GM04503 (cell line): ENCODE data around the gene ZKSCAN1.
"Not testable (repeated sequence)": the region's sequence is repeated elsewhere in the genome, so short reads cannot be mapped to it uniquely, and the experiment has no call there.

Experiments used
- DNase-seq: peaks from one replicate; pipeline ENCODE4 v3.0.0-alpha.2; 2012; ENCODE audit warnings: low read depth

ZKSCAN1 gene

DNA sequence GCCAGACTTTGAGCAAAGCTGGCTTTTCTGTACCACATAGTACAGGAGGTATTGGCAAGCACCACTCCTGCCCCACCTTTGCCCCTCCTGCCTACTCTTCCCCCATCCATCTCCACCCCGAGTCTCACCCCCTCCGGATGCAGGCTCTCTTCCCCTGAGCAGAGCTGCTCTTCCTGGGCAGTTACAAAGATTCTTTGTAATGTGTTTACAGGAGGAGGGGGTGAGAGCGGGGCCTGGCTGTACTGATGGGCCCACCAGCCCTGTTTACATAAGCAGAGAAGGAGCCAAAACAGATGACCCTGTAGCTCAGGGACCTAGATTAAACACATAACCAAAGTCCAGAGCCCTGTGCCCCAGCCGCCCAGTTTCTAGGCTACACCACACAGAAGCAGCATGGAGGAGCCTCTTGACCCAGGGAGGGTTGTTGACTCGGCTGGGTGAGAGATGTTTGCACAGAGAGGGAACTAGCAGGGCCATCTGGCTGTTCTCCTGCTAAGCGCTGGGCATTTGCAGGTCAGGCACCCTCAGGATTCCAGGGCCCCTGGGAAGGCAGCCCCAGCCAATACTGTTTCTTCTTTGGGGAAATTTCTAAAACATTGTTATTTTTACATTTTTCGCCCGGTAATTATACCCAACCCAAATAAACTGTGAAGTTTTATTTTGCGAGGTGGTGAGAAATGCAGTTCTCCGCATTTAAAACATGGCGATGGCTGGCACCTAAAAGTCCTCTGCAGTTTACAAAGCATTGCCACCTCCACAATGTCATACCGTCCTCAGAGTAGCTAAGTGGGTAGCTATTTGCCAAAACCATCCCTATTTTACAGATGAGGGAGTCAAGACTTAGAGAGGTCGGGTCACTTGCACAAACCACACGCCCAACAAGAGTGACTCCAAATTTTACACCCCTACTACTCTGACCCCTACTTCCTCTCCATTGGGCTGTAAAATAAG lies 11.4 kb upstream of the ZKSCAN1 start:
- DNase-seq, result no peak

GRCh38 chr7:100007887-100008286 lies 7.5 kb upstream of the ZKSCAN1 start:
- DNase-seq, result no peak

DNA sequence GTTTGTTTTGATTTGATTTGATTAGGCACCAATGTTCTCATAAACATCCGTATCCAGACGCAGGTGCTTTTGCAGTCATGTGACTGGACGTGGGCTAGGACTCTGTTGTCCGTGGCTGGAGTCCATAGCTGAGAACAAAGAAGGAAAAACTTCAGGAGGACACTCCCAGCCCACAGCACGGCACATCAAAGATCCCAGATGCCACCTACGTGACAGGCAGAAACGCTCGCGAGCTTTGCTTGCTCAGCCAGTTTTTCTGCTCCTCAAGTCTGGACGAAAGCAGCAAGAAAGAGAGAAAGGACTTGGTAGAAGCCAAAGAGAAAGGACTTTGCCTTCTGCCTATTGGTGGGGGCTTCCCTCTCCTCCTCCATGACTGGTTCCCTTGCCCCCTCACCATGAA lies 6.9 kb upstream of the ZKSCAN1 start:
- DNase-seq, result no peak

GRCh38 chr7:100009952-100010351 lies 5.4 kb upstream of the ZKSCAN1 start:
- DNase-seq, result not testable (repeated sequence)

GRCh38 chr7:100010901-100011300 lies 4.5 kb upstream of the ZKSCAN1 start:
- DNase-seq, result no peak

DNA sequence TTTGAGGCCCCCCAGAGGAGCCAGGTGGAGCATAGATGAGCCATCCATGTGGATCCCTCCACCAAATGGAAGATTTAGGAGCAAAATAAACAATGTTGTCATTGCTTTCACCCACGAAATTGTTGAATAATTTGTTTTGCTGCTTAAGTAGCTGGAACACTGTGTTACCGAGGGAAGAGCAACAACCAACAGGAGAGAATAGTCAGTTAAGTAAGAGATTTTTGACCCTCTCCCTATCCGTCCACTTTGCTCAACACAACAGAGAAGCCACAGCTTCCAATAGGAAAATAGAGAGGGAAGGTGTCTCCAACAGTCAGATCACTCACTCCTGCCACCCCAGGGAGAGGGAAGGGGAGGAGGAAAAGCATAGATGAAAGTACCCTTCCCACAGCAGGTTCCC lies 3.9 kb upstream of the ZKSCAN1 start:
- no peak for DNase-seq

GRCh38 chr7:100012385-100013327 lies 2.7 kb upstream of the ZKSCAN1 start:
- DNase-seq, result not testable (repeated sequence)

- no peak for DNase-seq
Measured at GRCh38 chr7:100013328-100013676, 2.1 kb upstream of the ZKSCAN1 start.

DNA sequence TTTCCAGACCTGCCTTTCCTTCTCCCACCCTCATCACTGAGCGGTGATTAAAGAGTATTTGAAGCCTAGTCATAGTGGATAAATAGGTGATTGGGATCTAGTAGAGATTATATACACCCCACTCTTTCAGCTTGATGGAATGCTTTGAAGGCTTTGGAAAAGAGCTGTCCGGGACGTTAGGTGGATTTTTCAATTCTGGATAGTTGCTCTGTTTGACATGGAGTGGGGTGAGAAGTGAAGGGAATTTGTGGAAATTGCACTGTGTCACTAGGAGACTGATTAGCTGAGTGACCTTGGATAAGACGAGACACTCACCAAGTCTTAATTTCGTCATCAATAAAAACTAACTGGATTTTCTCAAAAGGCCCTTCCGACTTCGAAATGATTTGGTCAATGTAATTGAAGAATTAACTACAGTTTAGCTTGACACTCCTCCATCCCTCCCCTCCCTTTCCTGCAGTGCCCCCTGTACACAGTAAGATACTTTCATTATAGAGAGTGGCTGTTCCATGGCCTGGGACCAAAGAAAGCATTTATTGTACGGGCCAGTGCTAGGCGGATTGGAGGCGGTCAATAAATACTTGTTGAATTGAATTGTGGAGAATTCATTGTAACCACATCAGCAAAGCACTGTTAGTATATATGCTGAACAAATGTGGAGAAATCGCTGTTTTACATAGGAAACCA lies 962 bp downstream of the ZKSCAN1 start:
- DNase-seq, result no peak

DNA sequence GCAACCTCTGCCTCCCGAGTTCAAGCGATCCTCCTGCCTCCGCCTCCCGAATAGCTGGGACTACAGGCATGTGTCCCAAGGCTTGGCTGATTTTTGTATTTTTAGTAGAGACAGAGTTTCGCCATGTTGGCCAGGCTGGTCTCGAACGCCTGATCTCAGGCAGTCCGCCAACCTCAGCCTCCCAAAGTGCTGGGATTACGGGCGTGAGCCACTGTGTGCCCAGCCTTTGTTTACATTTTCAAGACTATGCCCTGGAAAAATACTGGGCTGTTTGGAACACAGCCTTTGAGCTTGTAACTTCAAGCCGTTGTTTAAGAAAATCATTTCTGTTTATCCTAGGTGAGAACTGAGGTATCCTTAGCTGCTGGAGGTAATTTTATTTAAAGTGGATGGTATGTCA lies 1.9 kb downstream of the ZKSCAN1 start:
- DNase-seq, result no peak

DNA sequence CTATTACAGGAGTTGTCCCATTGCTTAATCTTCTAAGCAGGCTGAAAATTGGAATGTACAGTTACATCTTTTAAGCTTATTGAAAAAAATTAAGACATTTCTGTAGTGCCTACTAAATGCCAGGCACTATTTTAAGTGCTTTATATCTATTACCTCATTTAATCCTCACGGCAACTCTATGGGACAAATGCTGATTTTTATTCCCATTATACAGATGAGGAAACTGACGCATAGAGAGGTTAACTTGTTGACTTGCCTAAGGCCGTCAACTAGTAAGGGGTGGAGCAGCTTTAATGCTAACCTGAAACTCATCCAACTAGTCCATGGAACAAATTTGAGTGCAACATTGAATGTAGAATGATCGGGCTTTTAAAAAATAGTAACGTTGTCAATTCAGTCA lies 2.5 kb downstream of the ZKSCAN1 start:
- DNase-seq, result no peak

- no peak for DNase-seq
Measured at GRCh38 chr7:100019908-100020307, 4.5 kb downstream of the ZKSCAN1 start.

DNA sequence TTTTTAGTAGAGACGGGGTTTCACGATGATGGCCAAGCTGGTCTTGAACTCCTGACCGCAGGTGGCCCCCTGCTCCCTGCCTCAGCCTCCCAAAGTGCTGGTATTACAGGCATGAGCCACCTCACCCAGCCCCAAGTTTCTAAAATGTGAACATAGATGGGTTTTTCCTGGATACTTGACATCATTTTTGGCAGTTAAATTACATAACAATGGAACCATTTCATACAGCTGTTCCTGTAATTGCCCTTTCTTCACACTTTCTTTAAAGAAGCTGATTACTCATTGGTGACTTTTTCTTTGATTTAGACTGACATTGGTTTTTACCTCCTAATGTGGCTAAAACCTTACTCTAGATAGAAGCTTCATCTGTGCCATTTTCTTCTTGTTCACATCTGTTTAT lies 5.9 kb downstream of the ZKSCAN1 start:
- DNase-seq, result no peak

DNA sequence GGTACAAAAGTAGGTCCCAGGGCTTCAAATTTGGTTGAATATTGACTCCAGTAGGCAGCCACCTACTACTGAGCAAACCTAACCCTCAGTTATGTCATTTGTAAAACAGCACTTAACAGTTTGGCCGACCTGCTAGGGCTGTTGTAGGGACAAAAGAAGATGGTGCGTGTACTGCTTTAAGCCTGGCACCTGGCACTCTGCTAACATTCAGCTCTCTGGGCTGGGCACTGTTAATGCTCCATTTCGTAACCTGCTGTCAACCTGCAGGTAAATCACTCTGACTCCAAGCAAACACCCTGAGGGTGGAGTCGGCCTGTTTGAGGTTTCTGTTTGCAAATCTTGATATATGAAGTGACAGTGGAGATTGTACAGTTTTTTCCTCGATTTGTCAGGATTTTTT lies 7.2 kb downstream of the ZKSCAN1 start:
- DNase-seq, result no peak

GRCh38 chr7:100023526-100023925 lies 8.1 kb downstream of the ZKSCAN1 start:
- no peak for DNase-seq

DNA sequence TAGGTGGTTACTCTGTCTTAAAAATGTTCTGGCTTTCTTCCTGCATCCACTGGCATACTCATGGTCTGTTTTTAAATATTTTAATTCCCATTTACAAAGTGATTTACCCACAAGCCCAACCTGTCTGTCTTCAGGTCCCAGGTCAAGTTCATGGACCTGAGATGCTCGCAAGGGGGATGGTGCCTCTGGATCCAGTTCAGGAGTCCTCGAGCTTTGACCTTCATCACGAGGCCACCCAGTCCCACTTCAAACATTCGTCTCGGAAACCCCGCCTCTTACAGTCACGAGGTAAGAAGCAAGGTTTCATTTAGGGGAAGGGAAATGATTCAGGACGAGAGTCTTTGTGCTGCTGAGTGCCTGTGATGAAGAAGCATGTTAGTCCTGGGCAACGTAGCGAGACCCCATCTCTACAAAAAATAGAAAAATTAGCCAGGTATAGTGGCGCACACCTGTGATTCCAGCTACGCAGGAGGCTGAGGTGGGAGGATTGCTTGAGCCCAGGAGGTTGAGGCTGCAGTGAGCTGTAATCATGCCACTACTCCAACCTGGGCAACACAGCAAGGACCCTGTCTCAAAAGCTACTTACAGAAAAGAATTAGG lies 8.7 kb downstream of the ZKSCAN1 start:
- no peak for DNase-seq

DNA sequence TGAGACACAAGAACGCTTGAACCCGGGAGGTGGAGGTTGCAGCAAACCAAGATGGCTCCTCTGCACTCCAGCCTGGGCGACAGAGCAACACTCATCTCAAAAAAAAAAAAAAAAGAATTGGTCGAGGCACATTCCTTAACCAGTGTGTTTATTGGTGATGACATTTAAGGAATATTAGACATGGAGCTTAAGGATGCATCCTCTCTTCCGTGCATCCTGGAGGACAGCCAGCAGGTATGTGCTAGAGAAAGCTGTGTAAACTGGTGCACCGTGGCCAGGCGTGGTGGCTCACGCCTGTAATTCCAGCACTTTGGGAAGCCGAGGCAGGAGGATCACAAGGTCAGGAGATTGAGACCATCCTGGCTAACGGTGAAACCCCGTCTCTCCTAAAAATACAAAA lies 11.8 kb downstream of the ZKSCAN1 start:
- no peak for DNase-seq

DNA sequence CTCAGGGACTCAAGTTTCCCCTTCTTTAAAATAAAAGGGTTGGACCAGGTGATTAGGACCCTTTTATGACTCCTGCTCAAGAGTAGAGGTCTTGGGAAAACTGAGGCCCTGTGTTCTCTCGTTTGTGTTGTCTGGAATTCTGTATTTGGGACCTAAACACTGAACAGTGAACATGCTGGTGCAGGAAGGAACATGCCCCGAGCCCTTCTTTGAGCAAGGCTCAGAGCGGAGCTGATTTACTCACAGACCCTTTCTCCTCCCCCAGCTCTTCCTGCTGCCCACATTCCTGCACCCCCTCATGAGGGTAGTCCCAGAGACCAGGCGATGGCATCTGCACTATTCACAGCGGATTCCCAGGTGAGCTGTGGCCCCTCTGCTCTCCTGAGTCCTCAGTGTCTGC lies 14.2 kb downstream of the ZKSCAN1 start:
- no peak for DNase-seq

GRCh38 chr7:100033526-100033925 lies 18.1 kb downstream of the ZKSCAN1 start:
- no peak for DNase-seq

DNA sequence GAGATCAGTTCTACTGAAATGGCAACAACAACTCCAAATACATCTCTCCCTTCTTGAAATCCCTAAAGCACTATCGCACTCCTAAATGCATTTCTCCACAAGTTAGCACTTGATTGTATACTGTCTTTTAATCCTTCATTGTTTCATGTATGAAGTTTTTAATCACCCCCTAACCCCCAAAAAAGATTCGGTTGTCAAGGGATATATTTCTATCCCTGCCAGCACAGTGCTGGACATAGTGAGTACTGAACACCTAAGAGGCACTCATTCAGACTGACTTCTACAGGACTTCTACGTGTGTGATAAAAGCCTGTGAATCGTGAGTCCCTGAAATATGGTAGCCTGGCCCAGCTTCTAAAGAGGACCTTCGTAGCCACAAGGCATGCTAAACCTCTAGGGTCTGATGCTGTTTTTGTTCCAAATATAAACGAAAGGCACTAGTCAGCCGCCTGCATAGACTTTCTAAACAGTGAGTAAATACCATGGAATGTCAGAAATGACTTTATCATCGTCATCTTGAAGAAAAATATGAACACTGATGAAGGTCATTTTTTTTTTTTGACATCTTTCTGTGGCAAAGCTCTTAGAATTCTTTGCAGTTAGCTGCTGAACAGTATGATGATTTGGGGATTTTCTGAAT lies 19.6 kb downstream of the ZKSCAN1 start:
- peak; percentile 92 for DNase-seq

DNA sequence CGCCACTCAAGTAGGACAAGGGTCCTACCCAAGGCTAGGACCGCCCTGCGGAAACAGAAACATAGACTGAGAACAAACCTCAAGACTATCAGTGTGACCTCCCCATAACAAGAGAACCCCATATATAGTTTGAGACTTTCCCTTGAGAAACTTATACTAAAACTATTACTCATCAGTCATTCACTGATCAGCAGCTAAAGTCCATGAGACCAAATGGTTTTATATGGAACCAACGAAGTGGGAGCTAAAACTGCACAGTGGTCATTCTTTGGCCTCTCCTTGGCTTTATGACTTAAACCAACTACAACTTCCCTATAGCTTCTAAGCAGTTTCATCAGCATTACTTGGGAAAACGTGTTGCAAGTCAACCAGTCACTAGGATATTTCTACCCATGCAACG lies 20.5 kb downstream of the ZKSCAN1 start:
- no peak for DNase-seq
